Measurements from ENCODE around the gene BMP10. TPM values are rescaled to one million over a fixed set of nuclear protein-coding genes. Genes with fewer than 3 reads are reported as not detected.

The BMP10 gene
- polyA plus RNA-seq, 3 donors, result not detected

- no peak for DNase-seq (ENCODE audit: low read depth in 3 of 3, low spot score in 2 of 3)
These were observed 46.4 kb downstream of the BMP10 start for GRCh38 chr2:68824831-68825230.

- DNase-seq (ENCODE audit: low read depth in 3 of 3, low spot score in 2 of 3), result no peak
These were observed 48.9 kb downstream of the BMP10 start for GRCh38 chr2:68822207-68822872.

DNA sequence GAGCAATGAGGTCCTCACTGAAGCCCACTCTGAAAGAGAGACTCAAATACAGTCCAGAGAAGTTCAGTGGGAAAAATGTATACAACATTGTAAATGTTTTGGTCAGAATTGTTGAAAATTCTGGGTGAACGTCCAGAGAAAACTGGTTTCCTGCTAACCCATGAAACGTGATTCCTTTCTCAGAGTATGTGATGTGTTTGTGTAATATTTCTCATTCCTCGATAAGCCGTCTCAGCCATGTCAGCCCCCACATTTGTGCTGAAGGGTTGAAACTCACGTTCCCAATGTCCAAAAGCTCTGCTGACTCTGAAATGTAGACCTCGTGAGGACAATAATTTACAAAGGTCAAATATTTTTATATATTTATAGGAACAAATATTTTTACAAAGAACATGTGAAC lies 51.6 kb downstream of the BMP10 start:
- DNase-seq (ENCODE audit: low read depth in 3 of 3, low spot score in 2 of 3), result no peak

DNA sequence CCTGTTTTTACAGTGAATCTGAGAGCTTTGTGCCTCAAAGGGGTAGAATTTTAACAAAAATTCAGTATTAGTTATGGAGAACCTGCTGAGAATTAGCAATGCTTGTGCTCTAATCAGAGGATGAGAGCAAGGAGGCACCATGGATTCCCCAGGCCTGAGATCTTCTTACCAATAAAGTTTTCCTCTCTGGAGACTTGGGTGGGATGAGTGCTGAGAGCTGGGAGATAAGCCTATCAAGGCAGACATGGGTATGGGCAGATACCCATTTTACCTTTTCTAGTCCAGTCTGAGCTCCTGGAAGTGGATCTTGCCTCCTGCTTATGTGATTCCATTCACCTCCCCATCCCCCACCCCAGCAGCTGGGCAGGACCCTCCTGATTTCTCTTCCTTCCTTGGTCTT lies 53.9 kb downstream of the BMP10 start:
- no peak for DNase-seq (ENCODE audit: low read depth in 3 of 3, low spot score in 2 of 3)

Other genes starting within 250 kb of the BMP10 start
- gene PROKR1, start 227.8 kb downstream of the BMP10 start, polyA plus RNA-seq (ENCODE audit: insufficient read length in 3 of 3), result under 1 TPM; 0.20 to 0.32 (median 0.31) TPM
- 1 to 10 TPM; 7.7 to 8.5 (median 7.9) TPM for gene ARHGAP25, start 136.6 kb downstream of the BMP10 start, polyA plus RNA-seq (ENCODE audit: insufficient read length in 3 of 3)
- not detected for gene GKN2, start 81.5 kb upstream of the BMP10 start, polyA plus RNA-seq (ENCODE audit: insufficient read length in 3 of 3)
- not detected for gene GKN1, start 103.2 kb upstream of the BMP10 start, polyA plus RNA-seq (ENCODE audit: insufficient read length in 3 of 3)
- 10 to 100 TPM; 79.0 to 90.0 (median 86.1) TPM for gene ANTXR1, start 141.8 kb upstream of the BMP10 start, polyA plus RNA-seq (ENCODE audit: insufficient read length in 3 of 3)